HS-27A (cell line): ENCODE results near the gene CD27.
"Not testable (repeated sequence)": the region's sequence is repeated elsewhere in the genome, so short reads cannot be mapped to it uniquely, and the experiment has no call there.

Experiments used
- DNase-seq: peaks from one replicate; pipeline ENCODE4 v3.0.0-alpha.2; 2012; ENCODE audit warnings: low read depth, missing footprints

Gene CD27

GRCh38 chr12:6461401-6462233, 16.9 kb downstream of the CD27 start:
- no peak for DNase-seq

- DNase-seq, result no peak
Observed at GRCh38 chr12:6462234-6462995, 17.7 kb downstream of the CD27 start.

GRCh38 chr12:6463216-6463615, 18.5 kb downstream of the CD27 start:
- no peak for DNase-seq

- no peak for DNase-seq
Observed at GRCh38 chr12:6463858-6464257, 19.1 kb downstream of the CD27 start.

GRCh38 chr12:6464531-6464930, 19.8 kb downstream of the CD27 start:
- DNase-seq, result no peak

GRCh38 chr12:6465467-6466183, 20.9 kb downstream of the CD27 start:
- peak; percentile 49 for DNase-seq

GRCh38 chr12:6466184-6466573, 21.4 kb downstream of the CD27 start:
- no peak for DNase-seq

- DNase-seq, result not testable (repeated sequence)
Observed at GRCh38 chr12:6466751-6467150, 22.0 kb downstream of the CD27 start.

- DNase-seq, result not testable (repeated sequence)
Observed at GRCh38 chr12:6467571-6468282, 23.0 kb downstream of the CD27 start.

- no peak for DNase-seq
Observed at GRCh38 chr12:6468283-6468575, 23.5 kb downstream of the CD27 start.

- DNase-seq, result no peak
Observed at GRCh38 chr12:6469092-6469491, 24.3 kb downstream of the CD27 start.

GRCh38 chr12:6469609-6470374, 25.0 kb downstream of the CD27 start:
- DNase-seq, result no peak

GRCh38 chr12:6470375-6471163, 25.8 kb downstream of the CD27 start, which contains the start of gene VAMP1:
Gene VAMP1, minus strand, starts transcription at chr12:6470677. Its CDS starts 146 bp downstream, at chr12:6470531.
- DNase-seq, result peak; percentile 96

GRCh38 chr12:6471989-6472360, 27.2 kb downstream of the CD27 start:
- DNase-seq, result no peak

- no peak for DNase-seq
Observed at GRCh38 chr12:6472491-6472890, 27.7 kb downstream of the CD27 start.

GRCh38 chr12:6475233-6475975, 30.6 kb downstream of the CD27 start:
- not testable (repeated sequence) for DNase-seq

- DNase-seq, result no peak
Observed at GRCh38 chr12:6476489-6476888, 31.7 kb downstream of the CD27 start.

GRCh38 chr12:6477601-6478377, 33.0 kb downstream of the CD27 start:
- DNase-seq, result not testable (repeated sequence)

GRCh38 chr12:6478416-6478815, 33.7 kb downstream of the CD27 start:
- no peak for DNase-seq
